ENCODE results near the gene CLDN3.
A peak's percentile ranks its signal among the peaks of the same experiment; 100 is the strongest.

The CLDN3 gene

DNA sequence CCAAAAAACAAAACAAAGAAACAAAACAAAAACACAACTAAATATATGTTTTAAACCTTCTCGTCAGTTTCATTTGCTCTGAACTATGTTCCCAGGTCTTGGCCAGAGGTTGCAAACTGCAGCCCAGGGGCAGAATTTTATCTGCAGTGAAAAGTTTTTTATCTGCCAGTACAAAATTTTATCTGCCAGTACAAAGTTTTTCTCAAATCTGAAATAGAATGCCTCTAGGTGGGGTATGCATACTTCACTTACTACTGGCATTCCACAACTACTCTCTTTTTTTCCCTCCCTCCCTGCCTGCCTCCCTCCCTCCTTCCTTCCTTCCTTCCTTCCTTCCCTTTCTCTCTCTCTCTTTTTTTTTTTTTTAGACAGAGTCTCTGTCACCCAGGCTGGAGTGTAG, 9.4 kb upstream of the CLDN3 start:
- no peak overlapping the region for H3K27ac ChIP-seq
- no peak for TF ChIP-seq ZFX (IDR thresholded peaks at IDR 0.05; ENCODE audit: borderline replicate concordance)
- TF ChIP-seq CTCF (IDR thresholded peaks at IDR 0.05): no peak

DNA sequence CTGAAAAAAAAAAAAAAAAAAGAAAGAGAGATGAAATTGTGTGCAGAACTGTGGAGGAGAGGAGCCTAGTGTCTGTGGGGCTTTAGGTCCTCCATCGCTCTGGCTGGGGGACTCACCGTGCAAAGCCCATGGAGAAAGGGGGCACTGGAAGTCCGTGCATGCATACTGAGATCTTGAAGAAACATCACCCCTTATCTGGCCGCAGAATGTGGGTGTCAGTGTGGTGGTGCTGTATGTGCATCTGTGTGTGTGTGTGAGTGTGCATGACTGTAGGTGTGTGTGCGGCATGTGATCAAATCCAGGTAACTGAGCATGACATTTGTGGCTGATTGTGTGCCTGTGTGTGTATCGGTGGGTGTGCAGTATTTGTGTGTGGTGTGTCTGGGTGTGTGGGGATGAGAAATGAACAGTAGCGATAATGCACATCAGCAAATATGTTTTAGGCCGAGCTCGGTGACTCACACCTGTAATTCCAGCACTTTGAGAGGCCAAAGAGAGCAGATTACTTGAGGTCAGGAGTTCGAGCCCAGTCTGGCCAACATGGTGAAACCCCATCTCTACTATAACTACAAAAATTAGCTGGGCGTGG, 8.8 kb upstream of the CLDN3 start:
- no peak for TF ChIP-seq ZFX (IDR thresholded peaks at IDR 0.05; ENCODE audit: borderline replicate concordance)
- TF ChIP-seq CTCF (IDR thresholded peaks at IDR 0.05): no peak

DNA sequence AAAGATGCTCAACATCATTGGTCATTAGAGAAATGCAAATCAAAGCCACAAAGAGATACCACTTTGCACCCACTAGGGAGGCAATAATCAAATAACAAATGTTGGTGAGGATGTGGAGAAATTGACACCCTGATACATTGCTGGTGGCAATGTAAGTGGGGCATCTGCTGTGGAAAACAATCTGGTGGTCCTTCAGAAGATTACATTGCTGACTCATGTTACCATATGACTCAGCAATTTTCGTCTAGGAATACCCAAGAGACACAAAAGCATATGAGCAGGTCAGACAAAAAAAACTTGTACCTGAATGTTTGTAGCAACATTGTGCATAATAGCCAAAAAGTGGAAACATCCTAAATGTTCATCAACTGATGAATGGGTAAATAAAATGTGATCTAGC, 4.9 kb upstream of the CLDN3 start:
- no peak overlapping the region for H3K27ac ChIP-seq
- TF ChIP-seq CTCF (IDR thresholded peaks at IDR 0.05) (no peak), ZFX (IDR thresholded peaks at IDR 0.05; ENCODE audit: borderline replicate concordance) (no peak)

More for the DNA sequence above, 8.8 kb upstream of the CLDN3 start:
- no peak overlapping the region for H3K27ac ChIP-seq

- no peak overlapping the region for H3K27ac ChIP-seq
- TF ChIP-seq ZFX (IDR thresholded peaks at IDR 0.05; ENCODE audit: borderline replicate concordance) (no peak), CTCF (IDR thresholded peaks at IDR 0.05) (no peak)
Observed at GRCh38 chr7:73773700-73774517, 3.8 kb upstream of the CLDN3 start.

- no peak for TF ChIP-seq ZFX (IDR thresholded peaks at IDR 0.05; ENCODE audit: borderline replicate concordance)
- no peak for TF ChIP-seq CTCF (IDR thresholded peaks at IDR 0.05)
Observed at GRCh38 chr7:73770860-73771670, 995 bp upstream of the CLDN3 start.

GRCh38 chr7:73769481-73770001, 529 bp downstream of the CLDN3 start:
- TF ChIP-seq ZFX (IDR thresholded peaks at IDR 0.05; ENCODE audit: borderline replicate concordance): no peak
- peak; percentile 9; the same call in 1 of the 2 replicates for TF ChIP-seq CTCF (IDR thresholded peaks at IDR 0.05)
- peak overlapping the region; percentile 87 for H3K27ac ChIP-seq

More at GRCh38 chr7:73770860-73771670, 995 bp upstream of the CLDN3 start:
- H3K27ac ChIP-seq: peak overlapping the region; percentile 87

Data from 22Rv1 (cell line).